SKM-1 (cell line): ENCODE results near the gene VPS13D.
"Not testable (repeated sequence)": the region's sequence is repeated elsewhere in the genome, so short reads cannot be mapped to it uniquely, and the experiment has no call there.

Experiments
- DNase-seq: peaks from one replicate; lab custom pipeline; 2025; ENCODE audit not compliant: unreplicated experiment; lab: John Stamatoyannopoulos, UW

The VPS13D gene

DNA sequence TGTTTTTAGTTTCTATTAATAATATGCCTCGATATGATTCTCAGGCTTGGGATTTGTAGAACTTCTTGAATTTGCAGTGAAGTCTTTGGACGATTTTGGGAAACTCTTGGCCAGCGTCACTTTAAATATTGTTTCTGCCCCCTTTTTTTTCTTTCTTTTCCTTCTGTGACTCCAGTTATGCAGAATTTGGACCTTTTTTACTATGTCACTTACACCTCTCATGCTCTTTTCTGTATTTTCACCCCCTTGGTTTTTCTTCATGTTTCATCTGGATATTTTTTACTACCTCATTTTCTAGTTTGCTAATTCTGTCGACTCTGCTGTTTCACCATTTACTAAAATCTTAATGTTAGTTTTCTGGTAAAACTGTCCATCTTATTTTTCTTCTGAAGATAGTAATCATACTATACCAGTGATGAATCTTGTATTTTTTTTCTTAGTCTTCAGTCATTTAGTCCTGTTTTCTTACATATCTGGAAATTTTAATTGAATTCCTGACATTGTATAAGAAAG, 214.6 kb downstream of the VPS13D start:
- no peak for DNase-seq

GRCh38 chr1:12445257-12445656, 215.4 kb downstream of the VPS13D start:
- DNase-seq, result no peak

DNA sequence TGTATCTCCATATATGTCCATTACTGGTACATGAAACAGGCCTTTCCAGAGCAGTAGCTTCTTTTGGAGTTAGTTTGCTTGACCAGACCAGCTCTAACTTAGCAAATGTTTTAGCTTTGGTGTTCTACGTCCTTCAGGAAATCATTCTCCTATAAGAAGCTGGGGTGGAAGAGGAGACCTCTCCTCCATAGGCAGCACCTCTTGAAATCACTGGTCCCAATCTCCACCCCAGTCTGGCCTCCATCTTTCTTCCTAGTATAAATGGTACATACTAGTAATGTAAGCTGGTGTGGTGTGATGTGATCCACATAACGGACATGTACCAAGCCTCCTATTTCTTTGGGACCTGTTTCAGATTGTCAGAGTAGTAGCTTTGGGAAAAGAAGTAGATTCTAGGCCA, 216.8 kb downstream of the VPS13D start:
- DNase-seq, result no peak

DNA sequence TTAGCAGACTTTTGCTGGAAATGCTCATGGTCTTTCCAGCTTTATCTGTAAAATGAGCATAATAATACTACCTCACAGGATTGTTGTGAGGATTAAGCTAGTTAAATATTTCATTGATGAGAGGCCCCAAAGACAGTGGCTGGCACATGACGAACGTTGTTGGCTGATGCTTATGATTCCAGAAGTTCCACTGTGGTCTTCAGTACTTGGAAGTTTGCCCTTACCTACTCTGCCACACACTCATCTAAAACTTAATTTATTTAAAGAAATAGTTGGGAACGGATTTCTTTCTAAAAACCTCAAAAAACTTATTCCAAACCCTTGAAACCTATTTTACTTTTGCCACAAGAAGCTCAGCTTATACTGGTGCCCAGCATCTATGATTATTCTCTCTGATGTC, 217.5 kb downstream of the VPS13D start:
- DNase-seq, result no peak

- no peak for DNase-seq
Measured at GRCh38 chr1:12447849-12448312, 218.1 kb downstream of the VPS13D start.

DNA sequence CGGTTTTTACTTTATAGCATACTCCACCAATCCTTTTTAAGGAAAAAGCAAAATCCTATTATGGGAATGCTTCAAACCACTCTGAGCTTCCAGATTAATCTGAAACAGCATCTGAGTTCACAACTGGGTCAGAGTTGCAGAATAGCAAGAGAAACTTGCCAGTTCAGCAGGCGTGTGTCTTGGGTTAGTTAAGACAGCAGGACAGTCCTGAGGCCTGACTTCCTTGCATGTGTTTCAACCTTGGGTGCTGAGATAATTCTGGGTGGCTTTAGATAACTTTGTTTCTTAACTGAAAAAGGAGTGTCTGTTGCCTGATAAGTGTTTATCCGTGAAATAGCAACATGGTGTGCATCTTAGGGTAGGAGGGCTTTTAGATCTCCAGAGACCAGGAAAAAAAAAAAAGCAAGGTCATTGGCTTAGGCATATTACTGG, 218.9 kb downstream of the VPS13D start:
- no peak for DNase-seq

DNA sequence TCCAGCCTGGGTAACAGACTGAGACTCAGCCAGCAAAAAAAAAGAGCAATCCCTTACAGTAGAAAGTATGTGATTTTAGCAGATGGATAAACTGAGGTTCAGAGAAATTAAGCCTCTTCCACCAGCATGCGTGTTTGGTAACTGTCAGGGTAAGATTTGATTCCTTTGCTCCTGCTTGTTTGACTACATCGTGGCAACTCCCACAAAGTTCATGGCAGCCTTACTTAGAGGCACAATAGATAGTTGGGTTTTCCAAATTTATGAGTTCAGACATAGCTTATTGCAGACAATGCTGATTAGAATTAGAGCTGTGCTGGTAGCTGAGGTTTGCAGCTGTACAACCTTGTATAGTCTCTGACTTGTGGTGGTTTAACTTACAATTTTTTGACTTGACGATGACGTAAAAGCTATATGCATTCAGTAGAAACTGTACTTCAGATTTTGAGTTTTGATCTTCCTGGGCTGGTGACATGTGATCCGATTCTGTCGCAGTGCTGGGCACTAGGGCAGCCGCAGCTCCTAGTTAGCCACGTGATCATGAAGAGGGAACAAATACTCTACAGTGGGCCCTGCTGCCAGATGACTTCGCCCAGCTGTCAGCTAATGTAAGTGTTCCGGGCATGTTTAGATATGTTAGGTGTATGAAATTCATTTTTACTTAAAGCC, 220.4 kb downstream of the VPS13D start:
- DNase-seq, result no peak

GRCh38 chr1:12450756-12451559, 221.1 kb downstream of the VPS13D start:
- DNase-seq, result no peak

- DNase-seq, result no peak
Measured at GRCh38 chr1:12451560-12451900, 221.7 kb downstream of the VPS13D start.

GRCh38 chr1:12452262-12452661, 222.4 kb downstream of the VPS13D start:
- no peak for DNase-seq

DNA sequence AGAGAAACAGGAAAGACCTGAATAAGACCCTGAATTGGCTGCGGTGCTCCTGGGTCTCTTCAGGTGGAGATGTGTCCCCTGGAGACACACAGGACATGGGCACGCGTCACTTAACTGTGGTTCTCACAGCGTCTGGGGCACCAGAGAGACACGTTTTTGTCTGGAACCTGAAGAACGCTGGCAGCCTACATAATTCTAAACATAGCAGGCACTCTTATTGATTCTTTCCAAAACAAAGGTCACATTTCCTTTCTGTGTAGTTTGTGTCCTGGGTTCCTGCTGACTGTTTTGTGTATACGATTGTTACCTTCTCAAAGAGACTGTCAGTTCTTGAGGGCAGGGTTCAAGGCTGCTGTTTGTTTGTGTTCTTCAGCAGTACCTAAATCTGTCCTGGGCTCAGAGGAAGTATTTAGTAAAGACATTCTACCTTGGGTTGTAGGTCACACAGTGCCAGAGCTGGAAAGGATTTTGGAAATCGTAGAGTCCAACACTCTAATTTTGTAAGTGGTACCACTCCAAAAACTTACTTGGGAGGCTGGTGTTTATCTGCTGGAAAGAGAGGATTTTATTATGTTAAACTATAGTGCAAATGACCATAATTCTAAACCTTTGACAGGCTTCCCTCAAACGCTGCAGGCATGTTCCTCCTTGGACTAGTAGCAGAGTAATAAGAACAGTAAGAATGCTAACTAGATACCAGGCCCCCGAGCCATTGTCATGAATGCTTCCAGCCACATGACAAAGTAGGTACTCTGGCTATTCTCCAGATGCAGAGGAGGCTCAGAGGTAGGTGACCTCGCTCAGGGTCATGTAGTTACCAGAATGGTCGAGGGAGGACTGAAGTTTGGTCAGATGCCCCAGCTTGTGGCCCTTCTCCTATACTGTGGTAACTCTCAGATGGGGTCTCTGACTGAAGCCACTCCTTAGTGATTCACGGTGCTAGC, 223.8 kb downstream of the VPS13D start:
- no peak for DNase-seq

GRCh38 chr1:12454406-12455391, 224.9 kb downstream of the VPS13D start:
- no peak for DNase-seq

GRCh38 chr1:12456081-12456480, 226.3 kb downstream of the VPS13D start:
- DNase-seq, result not testable (repeated sequence)

- no peak for DNase-seq
Measured at GRCh38 chr1:12456979-12457378, 227.1 kb downstream of the VPS13D start.

GRCh38 chr1:12457771-12458170, 227.9 kb downstream of the VPS13D start:
- DNase-seq, result no peak

DNA sequence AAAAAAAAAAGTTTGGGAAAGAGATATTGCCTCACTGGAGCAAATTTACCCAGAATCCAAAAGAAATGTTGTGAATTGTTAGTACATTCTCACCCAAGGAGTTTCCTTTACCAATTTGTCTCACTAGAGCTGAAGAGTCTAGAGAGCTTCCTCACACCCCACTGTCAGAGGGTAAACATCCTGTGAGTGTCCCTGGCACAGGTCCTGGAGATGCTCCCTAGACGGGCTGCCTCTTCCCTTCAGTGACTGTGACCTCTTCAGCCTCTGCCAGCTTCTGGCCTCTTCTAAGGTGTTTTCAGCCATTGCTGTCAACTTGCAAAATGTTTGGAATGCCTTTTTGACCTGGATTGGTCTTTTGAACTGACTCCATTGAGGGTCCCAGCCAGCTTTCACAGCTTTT, 228.7 kb downstream of the VPS13D start:
- no peak for DNase-seq

DNA sequence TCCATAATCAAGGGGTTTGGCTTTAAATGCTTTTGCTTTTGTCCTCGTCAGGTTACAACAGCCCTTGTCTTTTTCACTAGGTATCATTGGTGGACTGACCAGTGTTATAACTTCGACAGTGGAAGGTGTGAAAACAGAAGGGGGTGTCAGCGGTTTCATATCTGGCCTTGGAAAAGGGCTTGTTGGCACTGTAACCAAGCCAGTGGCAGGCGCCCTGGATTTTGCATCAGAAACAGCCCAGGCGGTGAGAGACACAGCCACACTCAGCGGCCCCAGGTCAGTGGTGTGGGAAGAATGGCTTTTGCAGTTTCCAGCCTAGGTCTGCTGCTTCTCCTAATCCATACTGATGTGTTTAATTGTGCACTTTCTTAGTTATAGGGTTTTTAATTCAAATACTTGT, 230.3 kb downstream of the VPS13D start:
- no peak for DNase-seq

DNA sequence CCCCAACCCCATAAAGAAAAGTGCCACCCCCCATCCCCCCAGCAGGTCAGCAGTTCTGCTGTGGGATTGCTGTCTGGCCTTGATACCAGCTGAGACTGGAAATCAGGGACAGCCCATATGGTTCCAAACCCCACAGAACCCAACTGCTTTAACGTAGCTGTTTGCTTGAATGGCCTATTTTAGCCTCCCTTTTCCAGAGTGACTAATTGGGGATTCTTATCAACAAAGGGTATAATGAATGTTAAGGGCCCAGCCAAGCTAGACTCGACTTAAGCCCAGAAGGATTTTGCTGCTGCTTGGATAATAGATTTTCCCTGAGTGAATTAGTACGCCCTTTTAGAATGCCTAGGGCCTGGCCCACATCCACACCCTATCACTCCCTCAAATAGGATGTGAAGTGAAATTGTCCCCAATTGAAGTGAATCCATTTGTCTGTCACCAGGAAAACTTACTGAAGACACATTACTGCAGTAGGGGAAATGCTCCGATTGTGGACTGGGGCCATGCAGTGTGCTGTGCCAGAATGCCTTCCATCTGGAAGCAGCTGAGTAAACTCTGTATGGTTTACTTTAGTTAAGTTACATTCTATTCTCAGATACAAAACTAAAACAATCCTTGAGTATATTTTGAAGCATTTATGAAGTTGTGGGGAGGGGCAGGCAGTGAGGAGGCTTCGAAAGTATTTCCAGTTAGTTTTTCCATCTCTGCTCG, 231.2 kb downstream of the VPS13D start:
- no peak for DNase-seq

DNA sequence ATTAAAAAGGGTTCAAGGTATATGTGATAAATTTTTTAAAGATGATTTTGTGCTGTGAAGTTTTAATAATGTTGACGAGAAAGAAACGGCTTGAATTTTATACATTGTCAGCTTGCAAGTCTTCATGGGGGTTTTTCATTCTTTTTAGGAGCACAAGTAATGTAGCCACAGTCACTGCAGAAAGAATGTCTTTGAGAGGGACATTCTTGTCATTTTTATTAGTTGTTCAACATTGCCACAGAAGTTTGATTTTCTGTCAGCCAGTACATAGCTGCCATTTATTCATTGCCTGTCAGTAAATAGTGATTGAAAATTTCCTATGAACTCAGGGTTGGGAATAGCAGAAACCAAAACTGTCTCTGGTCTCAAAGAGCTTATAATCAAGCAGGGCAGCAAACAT, 231.9 kb downstream of the VPS13D start:
- DNase-seq, result no peak
